HCT116 (cell line): ENCODE results near the gene NRCAM. TPM values are rescaled to one million over a fixed set of nuclear protein-coding genes. Genes with fewer than 3 reads are reported as not detected.

Source experiments
- ATAC-seq: fragments of 200-7000 bp; cut with Tn5 transposase; 2 replicates; pipeline ENCODE4 v1.9.1; 2020; ENCODE audit warnings: mild to moderate bottlenecking, moderate library complexity
- BruUV-seq: library from RNA; stranded (reverse); fragments of 400-500 nt; replicated peaks from 2 replicates; lab custom pipeline; 2021; lab: Mats Ljungman, UMichigan
- CTCF ChIA-PET: fragments of 300-600 bp; sonication (Branson Sonifier 250); formaldehyde crosslinking; loops from one replicate; lab custom pipeline; 2021; ENCODE audit warnings: antibody characterized with exemption; lab: Charles Lee
- POLR2A ChIA-PET: fragments of 300-600, 350-600 bp; sonication (Branson Sonifier 250); formaldehyde crosslinking; loops from one replicate; lab custom pipeline; 2021; ENCODE audit warnings: antibody characterized with exemption; lab: Charles Lee
- RAD21 ChIA-PET, 2 experiments: fragments of 300-600 bp; sonication (Branson Sonifier 250); formaldehyde crosslinking; loops; one replicate each; lab custom pipeline; 2023; ENCODE audit warnings: low total read pairs in 2 of 2; ENCODE audit not compliant: uncharacterized antibody in 2 of 2, unreplicated experiment in 2 of 2, low non-redundant PET in 1 of 2; lab: Charles Lee
- DNase-seq: peaks from one replicate; pipeline ENCODE4 v3.0.0-alpha.2; 2010; ENCODE audit warnings: low read depth, low spot score
- H2AFZ ChIP-seq: fragments of 200-600 bp; shearing (Covaris generic), sonication (generic); 2 replicates; pipeline ENCODE4 v1.6.1; 2017; ENCODE audit warnings: low read depth, mixed run types, mixed read lengths, antibody characterized with exemption, low read length; ENCODE audit not compliant: poor library complexity, severe bottlenecking
- H3K27ac ChIP-seq: 2 replicates; pipeline ENCODE4 v1.5.1; 2012; ENCODE audit warnings: low read depth, low read length
- H3K27me3 ChIP-seq: fragments of 200-600 bp; sonication (generic); 2 replicates; pipeline ENCODE4 v1.6.1; 2016; ENCODE audit warnings: mixed run types, low read length, mixed read lengths; ENCODE audit not compliant: insufficient read depth
- H3K36me3 ChIP-seq, 2 experiments: fragments of 200-500 bp in 1 of 2; fragments of 200-600 bp in 1 of 2; sonication (Bioruptor generic) in 1 of 2; sonication (generic) in 1 of 2; 2 replicates each; pipeline versions ENCODE4 v1.5.1 to v1.6.1; 2014 to 2016; ENCODE audit warnings: low read length in 2 of 2, inconsistent platforms in 1 of 2, mixed read lengths in 1 of 2, mixed run types in 1 of 2; ENCODE audit not compliant: insufficient read depth in 2 of 2, control insufficient read depth in 1 of 2
- H3K4me1 ChIP-seq, 2 experiments: fragments of 200-600 bp in 1 of 2; sonication (generic) in 1 of 2; 2 replicates each; pipeline versions ENCODE4 v1.5.1 to v1.6.1; 2012 to 2017; ENCODE audit warnings: low read length in 2 of 2, inconsistent platforms in 1 of 2, mild to moderate bottlenecking in 1 of 2, mixed read lengths in 1 of 2, mixed run types in 1 of 2, moderate library complexity in 1 of 2; ENCODE audit not compliant: insufficient read depth in 2 of 2, control insufficient read depth in 1 of 2
- H3K4me2 ChIP-seq: fragments of 200-600 bp; sonication (generic); 2 replicates; pipeline ENCODE4 v1.6.1; 2017; ENCODE audit warnings: mixed run types, low read length, mixed read lengths
- H3K4me3 ChIP-seq, 2 experiments: fragments of 200-600 bp in 1 of 2; sonication (generic) in 1 of 2; replicated peaks in 1 of 2; 2 replicates each; pipeline ENCODE4 v1.5.1; 2011 to 2016; ENCODE audit warnings: low read length in 2 of 2, control low read depth in 1 of 2, low read depth in 1 of 2, mild to moderate bottlenecking in 1 of 2, mixed read lengths in 1 of 2, mixed run types in 1 of 2
- H3K79me2 ChIP-seq: fragments of 200-600 bp; sonication (generic); 2 replicates; pipeline ENCODE4 v1.6.1; 2017; ENCODE audit warnings: mild to moderate bottlenecking, mixed run types, low read length, moderate library complexity, mixed read lengths; ENCODE audit not compliant: insufficient read depth
- H3K9ac ChIP-seq: fragments of 200-600 bp; sonication (generic); 2 replicates; pipeline ENCODE4 v1.6.1; 2016; ENCODE audit warnings: low read length, mixed read lengths
- H3K9me2 ChIP-seq: fragments of 200-600 bp; sonication (generic), shearing (Covaris generic); 2 replicates; pipeline ENCODE4 v1.6.1; 2017; ENCODE audit warnings: mixed run types, mild to moderate bottlenecking, moderate library complexity; ENCODE audit not compliant: insufficient read depth
- H3K9me3 ChIP-seq, 2 experiments: fragments of 200-500 bp in 1 of 2; fragments of 200-600 bp in 1 of 2; sonication (Bioruptor generic) in 1 of 2; sonication (generic) in 1 of 2; 2 replicates each; pipeline ENCODE4 v1.6.1; 2014 to 2017; ENCODE audit warnings: low read length in 2 of 2, mixed read lengths in 2 of 2, inconsistent platforms in 1 of 2, low read depth in 1 of 2, mild to moderate bottlenecking in 1 of 2, mixed run types in 1 of 2, moderate library complexity in 1 of 2; ENCODE audit not compliant: control insufficient read depth in 1 of 2, insufficient read depth in 1 of 2
- H4K20me1 ChIP-seq: fragments of 200-600 bp; sonication (generic), shearing (Covaris generic); 2 replicates; pipeline ENCODE4 v1.6.1; 2017; ENCODE audit warnings: mixed run types, mild to moderate bottlenecking, moderate library complexity; ENCODE audit not compliant: insufficient read depth
- CBX3 ChIP-seq: IDR thresholded peaks from 2 replicates; pipeline ENCODE4 v1.6.1; 2012; ENCODE audit warnings: low read depth
- ELF1 ChIP-seq: IDR thresholded peaks from 2 replicates; pipeline ENCODE4 v1.6.1; 2012; ENCODE audit warnings: low read depth, borderline replicate concordance
- FOSL1 ChIP-seq: IDR thresholded peaks from 2 replicates; pipeline ENCODE4 v1.6.1; 2012; ENCODE audit warnings: low read depth
- POLR2A ChIP-seq: IDR thresholded peaks from 2 replicates; pipeline ENCODE4 v1.7.0; 2011; ENCODE audit warnings: borderline replicate concordance; ENCODE audit not compliant: insufficient read depth, insufficient read length; ENCODE audit errors: extremely low read depth
- RAD21 ChIP-seq: IDR thresholded peaks from 2 replicates; pipeline ENCODE4 v1.6.1; 2012; ENCODE audit warnings: low read depth, mild to moderate bottlenecking
- SRF ChIP-seq: IDR thresholded peaks from 2 replicates; pipeline ENCODE4 v1.6.1; 2012; ENCODE audit warnings: low read depth
- TCF7L2 ChIP-seq: IDR thresholded peaks from 2 replicates; pipeline ENCODE4 v1.7.0; 2011; ENCODE audit warnings: borderline replicate concordance, inconsistent platforms; ENCODE audit not compliant: insufficient read depth, insufficient read length; ENCODE audit errors: extremely low read depth
- YY1 ChIP-seq: IDR thresholded peaks from 2 replicates; pipeline ENCODE4 v1.6.1; 2011; ENCODE audit warnings: low read length, low read depth, moderate library complexity, mild to moderate bottlenecking; ENCODE audit not compliant: insufficient replicate concordance; ENCODE audit errors: extremely low read depth
- ZNF274 ChIP-seq: fragments of 200-500 bp; sonication (Bioruptor generic); IDR thresholded peaks from 2 replicates; pipeline ENCODE4 v1.6.1; 2014; ENCODE audit warnings: mild to moderate bottlenecking, low read depth, low read length, inconsistent platforms
- intact Hi-C: fragments of 100-400 bp; cut with micrococcal nuclease; formaldehyde crosslinking; loops from 2 replicates; pipeline ENCODE4 v1.10.0; 2022
- total RNA-seq: library from RNA; stranded (reverse); gene quantifications from one replicate; pipeline ENCODE4 v1.2.1, GENCODE V29; 2021; ENCODE audit not compliant: unreplicated experiment
- TF ChIP-seq, protein P1 (sequence below): IDR thresholded peaks from 2 replicates; pipeline ENCODE4 v1.6.1; 2012; ENCODE audit warnings: low read depth

The NRCAM gene
- total RNA-seq, 1 experiment from 2014 or later, result 0.15 TPM

DNA sequence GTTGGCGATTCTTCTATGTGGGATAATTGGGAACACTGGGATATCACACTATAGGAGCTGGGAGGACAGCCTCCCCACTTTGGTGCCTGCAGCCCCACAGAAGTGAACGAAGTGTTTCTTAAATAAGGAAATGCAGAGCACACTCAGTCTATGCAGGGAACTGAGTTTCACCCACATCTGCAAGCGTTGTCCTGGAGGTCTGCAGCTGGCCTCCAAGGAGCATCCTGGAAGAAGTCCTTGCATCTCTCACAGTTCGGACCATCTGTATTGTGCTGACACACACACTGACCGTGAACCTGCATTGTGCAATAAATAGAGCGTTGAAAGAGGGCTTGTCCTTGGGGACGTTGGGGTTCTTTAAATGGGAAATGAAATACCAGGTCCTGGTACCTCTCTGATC, 351.9 kb downstream of the NRCAM start:
- Histone ChIP-seq H3K4me3 (no peak overlapping the region), H2AFZ (no peak overlapping the region), H3K36me3 (no peaks in the 10 kb centered on the region), H3K4me1 (no peaks in the 10 kb centered on the region), H3K9me2 (no peaks in the 10 kb centered on the region), H4K20me1 (no peaks in the 10 kb centered on the region), H3K79me2 (no peaks in the 10 kb centered on the region), H3K4me2 (no peak overlapping the region), H3K9me3 (no peaks in the 10 kb centered on the region), H3K9ac (no peak overlapping the region), H3K27ac (no peak overlapping the region), H3K27me3 (no peaks in the 10 kb centered on the region)
- ATAC-seq (no peak), DNase-seq (no peak)
- RAD21 ChIA-PET, result no interaction called here
- intact Hi-C loops, result no loop called here
- CTCF ChIA-PET, result no interaction called here
- POLR2A ChIA-PET, result no interaction called here
- no TSS peak for BruUV-seq
- TF ChIP-seq CBX3 (no peak), RAD21 (no peak), POLR2A (no peak), FOSL1 (no peak), ELF1 (no peak), SRF (no peak), ZNF274 (no peak), TCF7L2 (no peak), YY1 (no peak)
- TF ChIP-seq, protein P1, sequence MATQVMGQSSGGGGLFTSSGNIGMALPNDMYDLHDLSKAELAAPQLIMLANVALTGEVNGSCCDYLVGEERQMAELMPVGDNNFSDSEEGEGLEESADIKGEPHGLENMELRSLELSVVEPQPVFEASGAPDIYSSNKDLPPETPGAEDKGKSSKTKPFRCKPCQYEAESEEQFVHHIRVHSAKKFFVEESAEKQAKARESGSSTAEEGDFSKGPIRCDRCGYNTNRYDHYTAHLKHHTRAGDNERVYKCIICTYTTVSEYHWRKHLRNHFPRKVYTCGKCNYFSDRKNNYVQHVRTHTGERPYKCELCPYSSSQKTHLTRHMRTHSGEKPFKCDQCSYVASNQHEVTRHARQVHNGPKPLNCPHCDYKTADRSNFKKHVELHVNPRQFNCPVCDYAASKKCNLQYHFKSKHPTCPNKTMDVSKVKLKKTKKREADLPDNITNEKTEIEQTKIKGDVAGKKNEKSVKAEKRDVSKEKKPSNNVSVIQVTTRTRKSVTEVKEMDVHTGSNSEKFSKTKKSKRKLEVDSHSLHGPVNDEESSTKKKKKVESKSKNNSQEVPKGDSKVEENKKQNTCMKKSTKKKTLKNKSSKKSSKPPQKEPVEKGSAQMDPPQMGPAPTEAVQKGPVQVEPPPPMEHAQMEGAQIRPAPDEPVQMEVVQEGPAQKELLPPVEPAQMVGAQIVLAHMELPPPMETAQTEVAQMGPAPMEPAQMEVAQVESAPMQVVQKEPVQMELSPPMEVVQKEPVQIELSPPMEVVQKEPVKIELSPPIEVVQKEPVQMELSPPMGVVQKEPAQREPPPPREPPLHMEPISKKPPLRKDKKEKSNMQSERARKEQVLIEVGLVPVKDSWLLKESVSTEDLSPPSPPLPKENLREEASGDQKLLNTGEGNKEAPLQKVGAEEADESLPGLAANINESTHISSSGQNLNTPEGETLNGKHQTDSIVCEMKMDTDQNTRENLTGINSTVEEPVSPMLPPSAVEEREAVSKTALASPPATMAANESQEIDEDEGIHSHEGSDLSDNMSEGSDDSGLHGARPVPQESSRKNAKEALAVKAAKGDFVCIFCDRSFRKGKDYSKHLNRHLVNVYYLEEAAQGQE, result no peak
